Esophagus (tissue), 2 donors: ENCODE results near the gene PRKD1. TPM values are rescaled to one million over a fixed set of nuclear protein-coding genes. Genes with fewer than 3 reads are reported as not detected.

Source experiments
- H3K27ac ChIP-seq, 2 donors: one replicate each; pipeline ENCODE4 v1.5.1; 2013; ENCODE audit warnings: low read depth in 2 of 2, mild to moderate bottlenecking in 2 of 2, inconsistent platforms in 1 of 2, low read length in 1 of 2, moderate library complexity in 1 of 2
- H3K27me3 ChIP-seq, 2 donors: one replicate each; pipeline ENCODE4 v1.6.1; 2013; ENCODE audit warnings: low read length in 2 of 2, control low read depth in 1 of 2, mild to moderate bottlenecking in 1 of 2; ENCODE audit not compliant: insufficient read depth in 2 of 2, control insufficient read depth in 1 of 2
- H3K36me3 ChIP-seq, 2 donors: one replicate each; pipeline ENCODE4 v1.6.1; 2013; ENCODE audit warnings: low read length in 1 of 2; ENCODE audit not compliant: control insufficient read depth in 2 of 2, insufficient read depth in 2 of 2
- H3K4me1 ChIP-seq, 2 donors: one replicate each; pipeline ENCODE4 v1.6.1; 2013; ENCODE audit warnings: low read length in 1 of 2; ENCODE audit not compliant: control insufficient read depth in 2 of 2, insufficient read depth in 2 of 2
- H3K4me3 ChIP-seq, 2 donors: one replicate each; pipeline ENCODE4 v1.5.1; 2013; ENCODE audit warnings: low read length in 2 of 2, mild to moderate bottlenecking in 2 of 2, low read depth in 1 of 2, moderate library complexity in 1 of 2
- H3K9me3 ChIP-seq, 2 donors: one replicate each; pipeline ENCODE4 v1.6.1; 2013; ENCODE audit warnings: mild to moderate bottlenecking in 2 of 2, low read depth in 1 of 2, low read length in 1 of 2, moderate library complexity in 1 of 2; ENCODE audit not compliant: control insufficient read depth in 2 of 2, insufficient read depth in 1 of 2
- WGBS, 2 donors: extraction: QIAGEN DNeasy Blood & Tissue Kit; methylation state at CpG; one replicate each; pipeline ENCODE4 v1.1.7; 2013; 5-methylcytosine and 5-hydroxymethylcytosine counted together
- polyA plus RNA-seq, 2 donors: library from polyadenylated mRNA; stranded (reverse); fragments of 200-250 nt; gene quantifications; one replicate each; pipeline ENCODE4 v1.2.3, GENCODE V29; 2013
- donor health status: healthy with polysubstance abuse.
- donor health status: Bipolar disorder and iron deficiency.

PRKD1 gene
- 1 to 10 TPM; 1.1 to 1.4 TPM for polyA plus RNA-seq

DNA sequence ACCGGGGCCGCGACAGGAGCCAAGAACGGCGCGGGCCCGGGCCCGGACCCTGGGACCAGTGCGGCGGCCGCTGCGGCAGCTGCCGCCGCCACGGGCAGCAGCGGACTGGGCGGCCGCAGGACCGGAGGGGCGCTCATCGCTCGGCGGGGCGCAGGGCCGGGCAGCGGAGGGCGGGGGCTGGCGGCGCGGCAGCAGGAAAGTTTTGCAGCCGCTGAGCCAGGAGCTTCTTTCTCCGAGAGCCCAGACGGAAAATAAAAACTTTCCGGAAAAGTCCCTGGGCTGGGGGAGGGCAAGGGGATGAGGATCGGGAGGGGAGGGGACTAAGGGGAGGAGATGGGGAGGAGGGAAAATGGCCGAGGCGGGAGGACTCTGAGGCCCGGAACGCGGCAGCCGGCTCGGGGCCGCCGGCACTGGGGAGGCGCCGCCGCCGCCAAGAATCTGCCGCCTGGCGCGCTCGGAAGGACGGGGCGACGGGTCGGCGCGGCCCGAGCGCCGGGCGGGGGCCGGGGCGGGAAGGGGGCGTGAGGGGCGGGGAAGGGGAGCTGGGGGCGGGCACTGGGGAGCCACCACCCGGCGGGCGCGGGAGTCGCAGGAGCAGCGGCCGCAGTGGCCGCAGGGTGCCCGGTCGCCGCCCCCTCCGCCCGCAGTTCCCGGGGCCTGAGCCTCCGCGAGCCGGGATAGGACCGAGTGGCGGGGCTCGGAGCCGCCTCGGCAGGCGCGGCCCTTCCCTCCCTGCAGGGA lies at the start of gene PRKD1:
PRKD1 (minus strand) TSS at position 472 of the 741 bp plus-strand sequence.
- Histone ChIP-seq H3K4me1 (peaks cover 0 to 6% of the 10 kb centered on the region in 2 donors), H3K4me3 (peak within 1 kb of the TSS; percentile 59 to 71), H3K27me3 (no peaks in the 10 kb centered on the region), H3K36me3 (no peaks in the 10 kb centered on the region), H3K27ac (peak within 1 kb of the TSS; percentile 59 to 76), H3K9me3 (no peaks in the 10 kb centered on the region)
- 1 to 3% methylated on average over 48 to 90 of the region's 91 CpGs for WGBS, 2 donors

DNA sequence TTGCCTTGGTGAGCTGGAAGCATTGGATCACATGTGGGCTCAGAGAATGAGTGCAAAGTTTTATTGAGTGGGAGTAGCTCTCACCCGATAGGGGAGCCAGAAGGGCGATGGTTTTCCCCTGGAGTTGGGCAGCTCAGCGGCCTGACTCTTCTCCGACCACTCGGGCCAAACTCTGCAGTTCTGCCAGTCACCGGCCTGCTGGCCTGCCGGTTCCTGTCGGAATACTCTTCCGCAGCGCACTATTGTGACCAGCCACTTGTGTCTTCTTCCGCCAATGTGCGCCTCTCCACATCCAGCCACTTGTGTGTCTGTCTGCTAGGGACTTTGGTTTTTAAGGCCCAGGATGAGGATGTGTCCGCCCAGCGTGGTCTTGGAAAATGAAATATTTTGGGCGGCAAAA lies 43.5 kb upstream of the PRKD1 start:
- 95 to 96% methylated on average over 15 of the region's 15 CpGs for WGBS, 2 donors
- no peaks in the 10 kb centered on the region for H3K4me1 ChIP-seq
- no peaks in the 10 kb centered on the region for H3K27me3 ChIP-seq
- H3K27ac ChIP-seq, result no peak overlapping the region
- no peaks in the 10 kb centered on the region for H3K36me3 ChIP-seq
- no peaks in the 10 kb centered on the region for H3K9me3 ChIP-seq
- H3K4me3 ChIP-seq, result no peak overlapping the region

DNA sequence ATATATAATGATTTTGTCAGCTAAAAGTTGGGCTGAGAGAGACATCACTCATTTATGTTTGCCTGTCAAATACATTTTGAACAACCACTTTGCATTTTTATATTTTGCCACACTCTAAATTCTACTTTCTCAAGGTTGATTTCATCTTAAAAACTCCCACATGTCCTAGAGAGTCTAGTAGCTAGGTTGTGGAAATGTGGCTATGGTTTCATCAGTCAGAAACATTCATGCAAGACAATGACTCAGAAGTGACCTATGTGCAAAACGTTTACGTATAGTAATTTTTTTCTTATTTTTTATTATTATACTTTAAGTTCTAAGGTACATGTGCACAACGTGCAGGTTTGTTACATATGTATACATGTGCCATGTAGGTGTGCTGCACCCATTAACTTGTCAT lies 27.4 kb upstream of the PRKD1 start:
- H3K4me3 ChIP-seq, result no peak overlapping the region
- H3K27ac ChIP-seq, result no peak overlapping the region
- 83 to 86% methylated on average over 3 of the region's 3 CpGs for WGBS, 2 donors
- no peaks in the 10 kb centered on the region for H3K9me3 ChIP-seq
- no peaks in the 10 kb centered on the region for H3K36me3 ChIP-seq
- H3K27me3 ChIP-seq, result no peaks in the 10 kb centered on the region
- H3K4me1 ChIP-seq, result no peaks in the 10 kb centered on the region

DNA sequence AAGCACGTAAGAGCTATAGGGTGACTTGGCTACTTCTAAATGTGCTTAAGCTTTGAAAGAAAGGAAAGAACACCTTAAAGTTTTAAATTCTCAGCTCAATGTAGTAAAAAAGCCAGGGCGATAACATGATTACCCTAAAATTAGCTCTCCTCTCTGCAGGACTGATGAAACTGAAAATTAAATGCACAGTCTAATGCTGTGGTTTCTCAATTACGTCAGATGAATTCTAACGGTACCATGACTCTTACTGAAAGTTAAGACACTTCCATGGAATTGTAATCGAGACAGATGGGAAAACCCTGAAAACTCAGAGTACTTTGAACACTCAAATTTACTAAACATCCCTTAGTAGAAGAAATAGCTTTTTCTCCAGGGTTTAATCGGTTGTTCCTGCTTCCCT lies 25.9 kb upstream of the PRKD1 start:
- Histone ChIP-seq H3K36me3 (no peaks in the 10 kb centered on the region), H3K27ac (no peak overlapping the region), H3K27me3 (no peaks in the 10 kb centered on the region), H3K4me1 (no peaks in the 10 kb centered on the region), H3K9me3 (no peaks in the 10 kb centered on the region), H3K4me3 (no peak overlapping the region)
- 80 to 85% methylated on average over 6 of the region's 6 CpGs for WGBS, 2 donors

DNA sequence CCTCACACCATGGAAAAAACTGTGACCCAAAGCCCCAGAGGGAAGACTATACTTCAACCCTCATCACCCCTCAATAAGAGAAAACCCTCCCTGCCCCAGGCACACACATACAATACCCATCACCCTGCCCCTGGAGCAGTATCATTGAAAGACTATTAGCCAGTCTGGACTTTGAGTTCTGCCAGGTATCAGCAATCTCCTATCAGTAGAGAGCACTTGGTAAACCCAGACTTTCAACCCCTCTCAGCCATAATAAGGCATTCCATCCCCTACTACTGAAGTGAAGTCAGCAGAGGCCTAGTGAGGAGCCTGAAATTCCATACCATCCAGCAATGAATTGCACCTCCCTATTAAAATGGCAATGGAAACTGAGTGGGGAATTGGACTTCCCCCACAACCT lies 16.4 kb upstream of the PRKD1 start:
- Histone ChIP-seq H3K27me3 (no peaks in the 10 kb centered on the region), H3K9me3 (peaks cover 0 to 5% of the 10 kb centered on the region in 2 donors), H3K36me3 (no peaks in the 10 kb centered on the region), H3K4me3 (no peak overlapping the region), H3K4me1 (no peaks in the 10 kb centered on the region), H3K27ac (no peak overlapping the region)

DNA sequence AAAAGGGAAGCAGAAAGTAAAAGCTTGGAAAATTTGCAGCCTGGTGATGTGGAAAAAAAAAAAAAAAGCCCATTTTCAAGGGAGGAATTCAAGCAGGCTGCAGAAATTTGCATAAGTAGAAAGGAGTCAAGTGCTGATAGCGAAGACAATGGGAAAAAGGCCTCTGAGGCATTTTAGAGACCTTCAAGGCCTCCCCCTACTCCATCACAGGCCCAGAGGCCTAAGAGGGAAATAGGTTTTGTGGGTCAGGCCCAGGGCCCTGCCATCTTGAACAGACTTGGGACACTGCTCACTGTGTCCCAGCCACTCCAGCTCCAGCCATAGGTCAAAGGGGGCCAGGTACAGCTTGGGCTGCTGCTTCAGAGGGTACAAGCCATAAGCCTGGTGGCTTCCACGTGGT lies 13.8 kb upstream of the PRKD1 start:
- peaks cover 0 to 5% of the 10 kb centered on the region in 2 donors for H3K9me3 ChIP-seq
- H3K36me3 ChIP-seq, result no peaks in the 10 kb centered on the region
- no peaks in the 10 kb centered on the region for H3K27me3 ChIP-seq
- no peak overlapping the region for H3K27ac ChIP-seq
- no peak overlapping the region for H3K4me3 ChIP-seq
- no peaks in the 10 kb centered on the region for H3K4me1 ChIP-seq
- WGBS, 2 donors, result 57 to 73% methylated on average over 2 of the region's 2 CpGs

DNA sequence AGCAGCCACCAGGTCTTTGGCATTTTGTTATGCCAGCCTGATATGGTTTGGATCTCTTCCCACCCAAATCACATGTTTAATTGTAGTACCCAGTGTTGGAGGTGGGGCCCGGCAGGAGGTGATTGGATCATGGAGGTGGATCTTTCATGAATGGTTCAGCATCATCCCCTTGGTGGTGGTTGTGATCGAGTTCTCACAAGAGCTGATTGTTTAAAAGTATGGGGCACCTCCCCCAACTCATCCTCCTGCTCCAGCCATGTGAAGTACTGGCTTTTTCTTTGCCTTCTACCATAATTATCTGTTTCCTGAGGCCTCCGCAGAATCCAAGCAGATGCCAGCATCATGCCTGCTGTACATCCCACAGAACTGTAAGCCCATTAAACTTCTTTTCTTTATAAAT lies 12.8 kb upstream of the PRKD1 start:
- no peaks in the 10 kb centered on the region for H3K4me1 ChIP-seq
- H3K27ac ChIP-seq, result no peak overlapping the region
- peaks cover 0 to 5% of the 10 kb centered on the region in 2 donors for H3K9me3 ChIP-seq
- H3K4me3 ChIP-seq, result no peak overlapping the region
- H3K27me3 ChIP-seq, result no peaks in the 10 kb centered on the region
- 83 to 89% methylated on average over 3 of the region's 3 CpGs for WGBS, 2 donors
- no peaks in the 10 kb centered on the region for H3K36me3 ChIP-seq

DNA sequence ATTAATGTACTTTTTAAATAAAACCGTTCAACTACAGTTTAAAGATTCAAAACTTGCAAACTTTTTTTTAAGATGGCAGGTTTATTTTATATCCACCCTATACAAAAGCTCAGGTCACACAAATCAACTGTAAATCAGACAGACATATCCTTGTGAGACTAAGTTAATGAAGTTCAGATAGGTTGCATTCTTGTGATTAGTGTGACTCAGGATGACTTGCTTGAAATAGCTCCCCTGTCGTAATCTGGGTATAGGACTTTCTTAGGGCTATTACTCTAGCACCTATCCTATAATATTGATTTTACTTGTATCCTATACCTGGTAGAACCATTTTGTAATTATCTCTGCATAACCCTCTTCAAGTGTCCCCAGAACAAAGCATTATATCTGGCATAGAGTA lies 9.5 kb upstream of the PRKD1 start:
- no peaks in the 10 kb centered on the region for H3K36me3 ChIP-seq
- no peak overlapping the region for H3K27ac ChIP-seq
- 87 to 90% methylated on average over 2 of the region's 2 CpGs for WGBS, 2 donors
- no peaks in the 10 kb centered on the region for H3K4me1 ChIP-seq
- no peaks in the 10 kb centered on the region for H3K27me3 ChIP-seq
- H3K4me3 ChIP-seq, result no peak overlapping the region
- H3K9me3 ChIP-seq, result peaks cover 0 to 5% of the 10 kb centered on the region in 2 donors

DNA sequence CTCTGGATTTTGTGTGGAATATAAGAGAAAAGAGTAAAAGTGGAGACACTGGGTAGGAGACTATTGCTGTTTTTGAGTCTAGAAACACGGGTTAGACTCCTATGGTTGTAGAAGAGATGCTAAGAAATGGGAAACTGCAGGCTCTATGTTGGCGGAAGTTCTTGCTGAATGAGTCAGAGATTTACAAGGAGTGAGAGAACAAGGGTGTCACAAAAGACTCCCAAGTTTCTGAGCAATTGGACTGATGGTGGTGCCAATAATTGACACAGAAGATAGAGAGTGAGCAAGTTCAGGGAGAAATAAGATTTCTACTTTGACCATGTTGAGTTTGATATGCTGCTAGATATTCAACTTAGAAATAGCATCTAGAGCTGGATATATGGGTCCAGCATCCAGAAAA lies 2.6 kb upstream of the PRKD1 start:
- Histone ChIP-seq H3K27me3 (no peaks in the 10 kb centered on the region), H3K36me3 (no peaks in the 10 kb centered on the region), H3K4me1 (peaks cover 0 to 6% of the 10 kb centered on the region in 2 donors), H3K27ac (no peak overlapping the region), H3K9me3 (no peaks in the 10 kb centered on the region), H3K4me3 (no peak overlapping the region)
- WGBS, 2 donors, result 51 to 63% methylated on average over 2 of the region's 2 CpGs

DNA sequence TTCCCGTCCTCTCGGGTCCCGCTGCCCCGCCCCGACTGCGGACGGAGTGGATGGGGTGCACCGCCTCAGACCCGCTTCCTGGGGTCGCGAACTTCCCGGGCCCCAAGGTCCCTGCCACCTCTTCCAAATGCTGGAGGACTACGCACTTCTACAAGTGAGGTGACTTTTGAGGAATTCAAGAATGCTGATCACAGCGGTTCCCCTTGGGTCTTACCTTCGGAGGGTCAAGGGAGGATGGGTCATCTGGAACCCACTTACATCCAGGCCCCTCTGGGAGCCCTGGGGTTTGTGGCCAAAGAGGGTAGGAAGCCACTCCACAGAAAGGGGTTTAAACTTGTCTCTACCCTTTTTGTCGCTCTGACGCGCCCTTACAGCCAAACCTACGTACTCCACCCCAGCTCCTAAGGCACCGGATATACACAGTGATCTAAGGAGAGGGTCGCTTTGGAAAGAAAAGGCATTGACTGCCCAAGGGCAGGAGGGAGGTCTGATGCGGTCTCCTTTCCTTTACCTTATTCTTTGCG lies 532 bp upstream of the PRKD1 start:
- Histone ChIP-seq H3K4me1 (peaks cover 0 to 6% of the 10 kb centered on the region in 2 donors), H3K27me3 (no peaks in the 10 kb centered on the region), H3K36me3 (no peaks in the 10 kb centered on the region), H3K27ac (peak overlapping the region in 1 of 2 donors; percentile 59), H3K4me3 (peak overlapping the region; percentile 59 to 71), H3K9me3 (no peaks in the 10 kb centered on the region)
- WGBS, 2 donors, result 27 to 30% methylated on average over 23 of the region's 23 CpGs
